Suprapubic skin (tissue), 4 donors: ENCODE data around the gene EPB41L4B.

Source experiments
- EP300 ChIP-seq: sonication (generic); formaldehyde crosslinking; IDR thresholded peaks from one replicate; pipeline ENCODE4 v1.6.1; 2017; ENCODE audit warnings: antibody characterized with exemption
- POLR2A ChIP-seq, 2 donors: fragments of 450-650 bp; IDR thresholded peaks; one replicate each; pipeline ENCODE4 v1.6.1; 2017; ENCODE audit warnings: antibody characterized with exemption in 2 of 2, mild to moderate bottlenecking in 2 of 2, moderate library complexity in 2 of 2
- POLR2AphosphoS5 ChIP-seq, 3 donors: sonication (generic); formaldehyde crosslinking; IDR thresholded peaks; one replicate each; pipeline ENCODE4 v1.6.1; 2017; ENCODE audit warnings: antibody characterized with exemption in 3 of 3
- TF ChIP-seq, protein P1 (sequence below), 2 donors: fragments of 200-600 bp in 1 of 2; fragments of 450-650 bp in 1 of 2; sonication (generic) in 1 of 2; IDR thresholded peaks; one replicate each; pipeline ENCODE4 v1.5.1; 2016 to 2019; ENCODE audit warnings: antibody characterized with exemption in 2 of 2, mild to moderate bottlenecking in 1 of 2, moderate library complexity in 1 of 2

DNA sequence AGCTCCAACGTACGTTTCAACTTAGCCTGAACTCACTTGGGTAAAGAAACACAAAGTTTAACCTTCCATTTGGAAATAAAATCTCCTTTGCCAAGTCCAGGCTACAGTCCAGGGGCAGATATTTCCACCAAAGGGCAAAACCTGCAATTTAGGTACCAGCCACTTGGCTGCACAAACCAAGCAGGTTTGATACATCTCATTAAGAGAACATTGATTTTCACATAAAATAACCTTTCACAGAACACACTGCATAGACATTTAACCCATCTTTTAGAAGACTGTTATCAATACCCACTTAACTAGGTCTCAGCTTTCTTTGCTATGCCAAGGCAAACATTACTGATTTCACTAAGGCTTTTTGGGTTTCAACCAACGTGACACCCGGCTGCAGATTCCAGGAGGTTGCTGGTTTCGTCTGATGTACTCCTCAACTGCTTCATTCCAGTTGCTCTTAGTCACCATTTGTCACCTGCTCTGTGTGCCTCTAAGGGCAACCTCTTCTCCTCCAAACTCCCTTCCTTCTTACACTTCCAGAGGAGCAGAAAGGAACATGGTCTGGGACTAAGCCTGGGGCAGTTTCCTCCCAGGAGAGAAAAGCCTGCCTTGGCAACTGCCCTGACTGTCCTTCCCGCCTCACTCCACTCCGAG, 67.1 kb downstream of the EPB41L4B start:
- TF ChIP-seq POLR2AphosphoS5 (IDR thresholded peaks at IDR 0.05) (no peak), POLR2A (IDR thresholded peaks at IDR 0.05) (no peak), EP300 (no peak)
- TF ChIP-seq, protein P1, sequence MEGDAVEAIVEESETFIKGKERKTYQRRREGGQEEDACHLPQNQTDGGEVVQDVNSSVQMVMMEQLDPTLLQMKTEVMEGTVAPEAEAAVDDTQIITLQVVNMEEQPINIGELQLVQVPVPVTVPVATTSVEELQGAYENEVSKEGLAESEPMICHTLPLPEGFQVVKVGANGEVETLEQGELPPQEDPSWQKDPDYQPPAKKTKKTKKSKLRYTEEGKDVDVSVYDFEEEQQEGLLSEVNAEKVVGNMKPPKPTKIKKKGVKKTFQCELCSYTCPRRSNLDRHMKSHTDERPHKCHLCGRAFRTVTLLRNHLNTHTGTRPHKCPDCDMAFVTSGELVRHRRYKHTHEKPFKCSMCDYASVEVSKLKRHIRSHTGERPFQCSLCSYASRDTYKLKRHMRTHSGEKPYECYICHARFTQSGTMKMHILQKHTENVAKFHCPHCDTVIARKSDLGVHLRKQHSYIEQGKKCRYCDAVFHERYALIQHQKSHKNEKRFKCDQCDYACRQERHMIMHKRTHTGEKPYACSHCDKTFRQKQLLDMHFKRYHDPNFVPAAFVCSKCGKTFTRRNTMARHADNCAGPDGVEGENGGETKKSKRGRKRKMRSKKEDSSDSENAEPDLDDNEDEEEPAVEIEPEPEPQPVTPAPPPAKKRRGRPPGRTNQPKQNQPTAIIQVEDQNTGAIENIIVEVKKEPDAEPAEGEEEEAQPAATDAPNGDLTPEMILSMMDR (IDR thresholded peaks at IDR 0.05), result no peak
